Tongue (tissue), 2 donors: ENCODE results near the gene GTF2H4. TPM values are rescaled to one million over a fixed set of nuclear protein-coding genes. Genes with fewer than 3 reads are reported as not detected.
A peak's percentile ranks its signal among the peaks of the same experiment; 100 is the strongest.
"Not testable (repeated sequence)": the region's sequence is repeated elsewhere in the genome, so short reads cannot be mapped to it uniquely, and the experiment has no call there.

Experiments
- DNase-seq: peaks from one replicate; pipeline ENCODE4 v3.0.0-alpha.2; 2015
- total RNA-seq: library from RNA; depleted of rRNA; stranded (reverse); fragments of >200 nt; gene quantifications from one replicate; pipeline ENCODE4 v1.2.3, GENCODE V29; 2014

GTF2H4 gene
- total RNA-seq, 1 donor from 2014 or later = 19.9 TPM

- DNase-seq = no peak
Measured at GRCh38 chr6:30926644-30927043, 18.6 kb downstream of the GTF2H4 start.

GRCh38 chr6:30927080-30927479 lies 19.1 kb downstream of the GTF2H4 start:
- not testable (repeated sequence) for DNase-seq

- no peak for DNase-seq
Measured at GRCh38 chr6:30928677-30929076, 20.7 kb downstream of the GTF2H4 start.

DNA sequence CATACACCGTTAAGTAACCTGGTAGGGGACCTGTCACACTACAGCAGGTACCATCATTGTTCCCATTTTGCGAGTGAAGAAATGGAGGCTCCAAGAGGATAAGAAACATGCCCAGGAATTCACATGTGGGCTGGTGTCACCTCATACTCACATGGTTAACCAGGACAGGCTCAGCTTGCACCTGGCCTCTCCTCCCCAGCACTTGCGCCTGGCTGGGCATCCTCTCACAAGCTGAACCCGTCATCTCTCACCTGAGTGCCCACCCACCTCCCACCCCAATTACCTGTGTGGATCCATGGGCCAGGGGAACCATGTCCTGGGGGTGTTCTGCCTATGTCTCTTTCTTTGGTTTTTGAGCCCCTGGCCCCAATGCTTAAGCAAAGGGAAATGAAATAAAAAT lies 22.5 kb downstream of the GTF2H4 start:
- DNase-seq = no peak

GRCh38 chr6:30931272-30931671 lies 23.3 kb downstream of the GTF2H4 start:
- DNase-seq = no peak

- DNase-seq = no peak
Measured at GRCh38 chr6:30931969-30932645, 24.1 kb downstream of the GTF2H4 start, which contains the start of gene SFTA2. Gene SFTA2 (minus strand): TSS chr6:30932170. CDS start chr6:30932096, 74 bp downstream.

DNA sequence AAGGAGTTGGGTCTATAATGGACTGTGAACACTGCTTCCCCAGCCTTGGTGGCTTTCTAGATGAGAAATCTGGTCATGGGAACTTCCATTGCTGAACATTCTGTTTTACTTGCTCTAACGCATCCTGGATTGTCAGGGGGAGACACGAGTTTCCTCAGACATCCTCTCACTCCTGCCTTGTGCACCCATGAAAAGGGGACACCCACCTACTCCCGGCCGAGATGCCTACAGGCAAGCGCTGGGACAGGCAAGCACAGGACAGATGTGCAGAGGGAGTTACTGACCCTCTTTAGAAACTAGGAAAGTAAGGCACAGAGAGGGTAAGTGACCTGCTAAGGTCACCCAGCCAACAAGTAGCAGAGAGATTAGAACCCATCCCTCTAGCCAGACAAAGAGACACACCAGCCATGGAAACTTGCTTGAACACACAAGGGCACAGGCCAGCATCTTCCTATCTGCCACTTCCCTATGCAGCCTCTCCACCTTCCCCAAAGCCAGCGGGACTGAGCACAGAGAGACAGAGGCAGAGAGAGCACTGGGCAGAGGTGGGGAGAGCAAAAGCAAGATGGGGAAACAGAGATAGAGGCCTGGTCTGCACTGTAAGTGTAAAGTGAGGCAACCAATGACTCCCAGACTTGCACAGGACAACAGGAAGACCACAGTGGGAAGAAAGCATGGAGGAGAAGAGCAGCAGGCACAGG lies 24.8 kb downstream of the GTF2H4 start:
- no peak for DNase-seq

GRCh38 chr6:30935018-30935417 lies 27.0 kb downstream of the GTF2H4 start:
- DNase-seq = no peak

DNA sequence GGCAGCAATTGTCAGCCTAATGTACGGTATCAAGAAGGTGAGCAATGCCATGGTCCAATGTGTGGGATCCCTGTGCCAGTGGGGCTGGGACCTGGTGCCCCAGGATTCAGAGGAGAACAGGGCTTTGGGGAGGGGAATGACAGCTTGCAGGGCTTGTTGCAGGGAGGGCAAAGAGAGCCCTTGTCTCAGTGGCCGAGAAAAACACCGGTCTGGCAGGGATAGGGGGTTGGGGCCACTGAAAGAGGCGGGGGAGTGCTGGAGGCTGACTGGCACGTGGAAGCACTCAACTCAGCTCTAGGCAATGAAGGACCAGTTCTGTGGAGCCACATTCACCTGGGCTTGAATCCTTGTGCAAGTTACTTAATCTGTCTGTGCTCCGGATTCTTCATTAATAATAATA lies 29.3 kb downstream of the GTF2H4 start:
- no peak for DNase-seq

DNA sequence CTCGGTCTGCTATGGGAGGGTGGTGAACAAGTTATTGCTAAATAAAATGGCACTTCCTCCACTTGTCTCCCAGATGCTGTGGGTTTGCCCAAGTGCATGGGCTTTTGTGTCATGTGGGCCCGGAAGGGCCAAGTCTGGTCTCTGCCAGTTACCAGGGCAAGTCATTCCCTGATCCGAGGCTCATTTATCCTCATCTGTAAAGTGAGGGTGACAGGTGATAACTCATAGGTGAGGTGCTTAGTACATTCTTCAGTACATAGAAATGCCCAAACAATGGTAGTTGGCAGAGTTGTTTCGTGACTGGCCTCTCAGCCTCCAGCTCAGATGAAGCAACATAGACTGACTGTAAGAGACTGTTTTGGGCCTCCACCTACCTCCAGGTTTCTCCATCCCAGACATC lies 30.7 kb downstream of the GTF2H4 start:
- no peak for DNase-seq

DNA sequence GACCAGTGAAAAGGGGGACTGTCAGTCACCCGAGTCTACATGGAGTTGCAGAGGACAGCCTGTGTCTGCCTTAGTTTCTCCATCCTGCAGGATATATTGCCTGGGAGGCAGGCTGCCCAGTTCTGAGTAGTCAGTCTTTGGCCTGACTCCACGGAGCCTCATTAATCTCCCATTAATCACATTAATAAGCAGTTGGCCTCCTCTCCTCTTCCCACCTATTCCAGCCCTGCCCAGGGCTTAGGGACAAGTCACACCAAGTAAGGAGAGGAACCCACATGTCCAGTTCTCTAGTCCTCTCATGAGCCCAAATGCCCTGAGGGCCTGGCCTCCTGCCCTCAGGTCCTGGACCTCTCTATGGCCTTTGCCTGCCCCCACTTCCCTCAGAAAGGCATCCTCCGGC lies 31.5 kb downstream of the GTF2H4 start:
- DNase-seq = no peak

DNA sequence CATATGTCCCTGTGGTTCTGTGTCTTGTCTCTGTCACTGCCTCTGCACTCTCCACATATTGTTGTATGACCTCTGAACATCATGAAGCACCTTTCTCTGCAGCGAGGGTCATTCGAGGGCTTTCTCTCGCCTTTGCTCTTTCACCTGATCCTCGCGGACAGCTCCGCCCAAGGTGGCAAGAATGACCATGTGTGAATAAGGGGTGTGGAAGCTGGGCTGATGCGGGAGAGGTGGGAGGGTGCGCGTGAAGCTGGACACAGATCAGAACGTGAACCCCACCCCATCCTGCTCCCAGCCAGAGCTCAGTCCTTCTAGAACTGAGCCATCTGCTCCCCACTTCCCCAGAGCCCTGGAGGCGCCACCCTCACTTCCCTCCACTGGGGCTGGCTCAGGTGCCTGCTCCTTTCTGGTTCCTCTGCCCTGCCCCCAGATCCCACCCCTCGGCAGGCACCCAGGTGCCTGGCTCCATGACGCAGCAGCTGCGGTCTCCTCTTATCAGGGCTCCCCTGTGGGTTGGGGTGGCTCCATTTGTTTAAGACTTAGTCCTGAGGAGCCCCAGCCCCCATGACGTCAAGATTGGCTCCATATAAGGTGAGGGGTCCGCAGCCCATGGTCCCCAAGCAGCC lies 32.5 kb downstream of the GTF2H4 start, which contains the start of gene MUCL3:
Gene MUCL3, plus strand, starts transcription at position 613 of the 626 bp plus-strand sequence. CDS start 27 bp downstream, outside the sequence.
- no peak for DNase-seq

- peak; percentile 72 for DNase-seq
Measured at GRCh38 chr6:30942338-30943060, 34.5 kb downstream of the GTF2H4 start.

DNA sequence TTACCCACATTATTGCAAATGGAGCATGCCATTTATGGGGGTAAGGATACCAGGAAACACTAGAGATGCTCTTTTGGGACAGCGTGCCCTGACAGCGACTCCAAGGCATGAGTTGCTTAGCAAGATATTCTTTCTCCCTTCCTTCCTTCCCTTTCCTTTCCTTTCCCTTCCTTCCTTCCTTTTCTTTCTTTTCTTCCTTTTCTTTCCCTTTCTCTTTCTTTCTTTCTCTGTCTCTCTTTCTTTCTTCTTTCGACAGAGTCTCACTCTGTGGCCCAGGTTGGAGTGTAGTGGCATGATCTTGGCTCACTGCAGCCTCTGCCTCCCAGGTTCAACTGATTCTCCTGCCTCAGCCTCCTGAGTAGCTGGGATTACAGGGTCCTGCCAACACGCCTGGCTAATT lies 36.0 kb downstream of the GTF2H4 start:
- no peak for DNase-seq

GRCh38 chr6:30945281-30945680 lies 37.3 kb downstream of the GTF2H4 start:
- no peak for DNase-seq

GRCh38 chr6:30947231-30947630 lies 39.2 kb downstream of the GTF2H4 start:
- no peak for DNase-seq

GRCh38 chr6:30948811-30949210 lies 40.8 kb downstream of the GTF2H4 start:
- no peak for DNase-seq

DNA sequence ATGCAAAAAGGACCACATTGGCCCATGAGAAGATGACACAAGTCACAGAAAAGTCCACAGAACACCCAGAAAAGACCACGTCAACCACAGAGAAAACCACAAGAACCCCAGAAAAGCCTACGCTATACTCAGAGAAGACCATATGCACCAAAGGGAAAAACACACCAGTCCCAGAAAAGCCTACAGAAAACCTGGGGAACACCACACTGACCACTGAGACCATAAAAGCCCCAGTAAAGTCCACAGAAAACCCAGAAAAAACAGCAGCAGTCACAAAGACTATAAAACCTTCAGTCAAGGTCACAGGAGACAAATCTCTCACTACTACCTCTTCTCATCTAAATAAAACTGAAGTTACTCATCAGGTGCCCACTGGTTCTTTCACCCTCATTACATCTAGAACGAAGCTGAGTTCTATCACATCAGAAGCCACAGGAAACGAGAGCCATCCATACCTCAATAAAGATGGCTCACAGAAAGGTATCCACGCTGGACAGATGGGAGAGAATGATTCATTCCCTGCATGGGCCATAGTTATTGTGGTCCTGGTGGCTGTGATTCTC lies 44.0 kb downstream of the GTF2H4 start:
- DNase-seq = no peak

DNA sequence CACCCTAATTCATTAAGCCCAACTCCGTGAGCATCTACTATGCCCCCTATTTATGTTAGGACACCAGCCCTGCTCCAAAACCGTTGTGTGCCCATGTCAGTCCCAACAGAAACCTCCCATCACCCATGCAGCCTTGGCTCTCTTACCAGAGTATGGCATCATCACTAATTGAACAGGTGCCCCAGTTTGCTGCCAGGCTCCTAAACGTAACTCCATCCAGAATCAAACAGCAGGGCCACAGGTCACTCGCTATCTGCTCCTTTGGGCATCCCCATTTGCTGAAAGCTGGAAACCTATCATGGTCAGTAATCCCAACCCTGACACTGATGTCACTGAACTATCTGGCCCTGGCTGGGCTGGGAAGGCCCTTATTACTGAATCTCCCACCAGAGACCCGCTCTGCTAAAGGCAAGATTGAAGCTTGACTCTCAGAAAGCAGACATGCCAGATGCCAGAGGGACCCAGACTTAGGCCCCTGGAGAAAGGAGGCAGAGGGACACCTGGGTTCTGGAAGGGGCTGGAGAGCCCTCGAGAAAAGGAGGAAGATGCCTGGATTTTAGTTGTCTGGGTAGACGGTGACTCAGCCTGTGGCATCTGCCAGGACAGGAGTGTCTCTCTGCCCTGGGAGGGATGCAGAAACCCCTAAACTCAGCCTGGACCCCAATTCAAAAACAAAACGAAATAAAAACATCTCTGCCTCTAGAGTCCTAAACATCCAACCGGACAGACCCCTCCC lies 46.8 kb downstream of the GTF2H4 start:
- DNase-seq = no peak

DNA sequence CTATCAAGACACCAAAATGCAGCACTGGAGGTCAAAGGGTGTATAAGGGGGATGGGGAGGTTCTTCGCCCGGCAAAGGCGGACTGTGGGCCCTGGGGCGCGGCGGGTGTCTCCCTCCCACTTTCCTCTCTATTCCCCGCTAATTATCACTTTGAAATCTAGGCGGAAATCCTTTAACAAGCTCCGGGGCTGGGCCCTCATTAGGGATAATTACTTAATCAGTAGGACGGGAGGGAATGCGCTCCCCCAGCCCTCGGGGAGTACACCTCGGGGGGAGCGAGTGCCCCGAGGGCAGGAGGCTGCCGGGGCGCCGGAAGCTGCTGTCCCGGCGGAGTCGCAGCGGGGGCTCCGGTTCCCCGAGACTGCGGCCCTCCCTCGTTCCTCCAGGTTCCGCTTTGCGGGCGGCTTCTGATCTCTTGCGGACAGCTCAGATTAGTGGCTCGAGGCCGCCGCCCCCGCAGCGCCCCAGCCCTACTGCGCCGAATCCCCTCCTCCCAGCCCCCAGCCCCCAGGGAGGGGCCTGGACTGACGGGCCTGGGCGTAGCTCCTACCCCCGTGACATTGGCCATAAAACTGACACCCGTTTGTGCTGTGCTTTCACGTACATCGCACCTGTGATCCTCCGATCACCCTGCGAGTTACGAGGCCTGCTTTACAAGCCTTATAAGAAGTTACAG lies 47.5 kb downstream of the GTF2H4 start:
- peak; percentile 43 for DNase-seq

DNA sequence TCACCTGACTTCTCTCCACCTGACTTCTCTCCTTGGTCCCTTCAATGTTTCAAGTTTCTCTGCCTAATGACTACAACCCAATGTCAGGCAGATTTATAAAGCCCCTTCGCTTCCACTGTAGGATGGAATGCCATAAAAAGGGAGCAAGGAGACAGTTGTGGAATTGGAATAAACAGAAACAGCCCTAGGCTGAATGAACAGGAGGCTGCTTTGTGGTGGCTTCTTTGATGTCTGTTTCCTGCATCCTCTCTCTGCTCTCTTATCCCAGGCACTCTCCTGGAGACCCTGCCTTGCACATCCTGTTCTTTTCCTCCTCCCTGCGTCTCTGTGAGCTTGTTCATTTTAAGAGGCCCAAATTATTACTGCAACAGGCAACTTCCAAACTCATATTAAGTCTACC lies 49.7 kb downstream of the GTF2H4 start:
- DNase-seq = no peak
